Neural progenitor cell (in vitro differentiated cells): ENCODE measurements around the gene MYPN.

Experiments
- EZH2 ChIP-seq: fragments of 200-600 bp; sonication (generic); IDR thresholded peaks from 2 replicates; pipeline ENCODE4 v1.6.1; 2017; ENCODE audit warnings: antibody characterized with exemption, mild to moderate bottlenecking, moderate library complexity
- TF ChIP-seq, protein P1 (sequence below): fragments of 200-600 bp; sonication (generic); IDR thresholded peaks from 2 replicates; pipeline ENCODE4 v1.5.1; 2017; ENCODE audit warnings: antibody characterized with exemption, mild to moderate bottlenecking

DNA sequence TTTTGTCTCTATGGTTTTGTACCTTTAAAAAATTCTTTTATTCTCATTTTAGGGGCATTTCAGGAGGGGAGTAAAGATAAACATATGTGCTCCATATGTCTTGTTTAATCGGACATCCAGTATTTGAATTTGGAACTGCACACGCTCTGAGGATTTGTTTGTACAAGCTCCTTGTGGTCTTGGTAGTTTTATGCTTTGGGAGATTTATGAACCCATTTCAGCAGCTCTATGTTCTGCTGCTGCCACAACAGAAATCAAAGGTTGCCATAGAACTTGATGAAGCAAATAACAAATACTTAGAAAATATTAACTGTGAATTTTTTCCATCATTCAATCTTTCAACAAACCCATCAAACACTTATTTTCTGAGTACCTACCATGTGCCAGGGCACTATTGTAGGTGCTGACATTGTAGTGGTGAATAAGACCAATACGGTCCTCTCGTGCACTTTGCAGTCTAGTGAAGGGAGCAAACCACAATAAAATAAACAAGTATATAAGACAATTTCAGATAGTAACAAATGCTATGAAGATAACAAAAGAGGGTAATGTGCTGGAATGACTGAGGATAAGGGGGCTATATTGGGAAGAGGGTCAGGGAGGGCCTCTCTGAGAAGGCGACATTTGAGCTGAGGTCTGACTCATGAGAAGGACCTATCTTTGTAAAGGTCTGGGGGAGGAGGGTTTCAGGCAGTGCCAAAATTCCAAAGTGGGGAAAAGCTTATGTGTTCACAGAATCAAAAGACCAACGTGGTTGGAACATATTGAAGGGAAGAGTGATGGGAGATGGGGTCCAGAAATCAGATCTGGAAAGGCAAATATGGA, 30.4 kb downstream of the MYPN start:
- TF ChIP-seq, protein P1, sequence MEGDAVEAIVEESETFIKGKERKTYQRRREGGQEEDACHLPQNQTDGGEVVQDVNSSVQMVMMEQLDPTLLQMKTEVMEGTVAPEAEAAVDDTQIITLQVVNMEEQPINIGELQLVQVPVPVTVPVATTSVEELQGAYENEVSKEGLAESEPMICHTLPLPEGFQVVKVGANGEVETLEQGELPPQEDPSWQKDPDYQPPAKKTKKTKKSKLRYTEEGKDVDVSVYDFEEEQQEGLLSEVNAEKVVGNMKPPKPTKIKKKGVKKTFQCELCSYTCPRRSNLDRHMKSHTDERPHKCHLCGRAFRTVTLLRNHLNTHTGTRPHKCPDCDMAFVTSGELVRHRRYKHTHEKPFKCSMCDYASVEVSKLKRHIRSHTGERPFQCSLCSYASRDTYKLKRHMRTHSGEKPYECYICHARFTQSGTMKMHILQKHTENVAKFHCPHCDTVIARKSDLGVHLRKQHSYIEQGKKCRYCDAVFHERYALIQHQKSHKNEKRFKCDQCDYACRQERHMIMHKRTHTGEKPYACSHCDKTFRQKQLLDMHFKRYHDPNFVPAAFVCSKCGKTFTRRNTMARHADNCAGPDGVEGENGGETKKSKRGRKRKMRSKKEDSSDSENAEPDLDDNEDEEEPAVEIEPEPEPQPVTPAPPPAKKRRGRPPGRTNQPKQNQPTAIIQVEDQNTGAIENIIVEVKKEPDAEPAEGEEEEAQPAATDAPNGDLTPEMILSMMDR, result no peak
- no peak for TF ChIP-seq EZH2
